Measurements from ENCODE around the gene FHDC1. TPM values are rescaled to one million over a fixed set of nuclear protein-coding genes. Genes with fewer than 3 reads are reported as not detected.

FHDC1 gene
- total RNA-seq, 2 donors from 2014 or later, result 0.10 TPM

DNA sequence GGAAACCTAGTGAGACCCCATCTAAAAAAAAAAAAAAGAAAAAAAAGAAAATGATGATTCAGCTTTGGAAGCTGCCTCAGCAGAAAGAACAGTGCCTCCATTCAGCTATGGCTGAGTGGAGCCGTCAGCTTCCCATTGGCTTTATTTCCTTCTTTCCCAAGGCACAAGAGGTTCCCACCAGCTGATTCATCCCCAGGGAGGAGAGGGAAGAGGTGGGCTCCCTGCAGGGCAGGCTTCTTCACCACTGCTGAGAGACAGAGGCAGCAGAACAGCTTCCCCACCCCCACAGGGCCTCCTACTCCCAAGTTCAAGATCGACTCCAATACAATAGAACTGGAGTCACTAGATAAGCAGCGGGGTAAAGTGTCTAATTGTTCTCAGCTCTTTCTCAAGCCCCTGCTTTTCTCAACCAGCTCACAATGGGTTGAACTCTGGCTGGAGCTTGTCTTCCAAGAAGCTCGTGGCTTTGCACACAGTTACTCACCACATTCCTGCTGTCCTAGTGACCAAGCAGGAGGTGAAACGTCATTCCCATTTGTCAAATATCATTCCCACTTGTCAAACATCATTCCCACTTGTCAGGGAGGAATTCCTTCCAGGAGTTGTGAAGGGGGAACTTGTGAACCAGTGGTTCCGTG, 47.8 kb downstream of the FHDC1 start:
- Mint-ChIP-seq H3K36me3 (ENCODE audit: low read depth) (no peaks in the 10 kb centered on the region), H3K27me3 (peaks cover 37% of the 10 kb centered on the region), H3K27ac (no peak overlapping the region), H3K4me1 (peaks cover 2% of the 10 kb centered on the region), H3K4me3 (no peak overlapping the region)
- DNase-seq (no peak), ATAC-seq (no peak)
- no peaks in the 10 kb centered on the region for H3K9me3 ChIP-seq (ENCODE audit: control insufficient read depth, low read length, poor library complexity, severe bottlenecking)

DNA sequence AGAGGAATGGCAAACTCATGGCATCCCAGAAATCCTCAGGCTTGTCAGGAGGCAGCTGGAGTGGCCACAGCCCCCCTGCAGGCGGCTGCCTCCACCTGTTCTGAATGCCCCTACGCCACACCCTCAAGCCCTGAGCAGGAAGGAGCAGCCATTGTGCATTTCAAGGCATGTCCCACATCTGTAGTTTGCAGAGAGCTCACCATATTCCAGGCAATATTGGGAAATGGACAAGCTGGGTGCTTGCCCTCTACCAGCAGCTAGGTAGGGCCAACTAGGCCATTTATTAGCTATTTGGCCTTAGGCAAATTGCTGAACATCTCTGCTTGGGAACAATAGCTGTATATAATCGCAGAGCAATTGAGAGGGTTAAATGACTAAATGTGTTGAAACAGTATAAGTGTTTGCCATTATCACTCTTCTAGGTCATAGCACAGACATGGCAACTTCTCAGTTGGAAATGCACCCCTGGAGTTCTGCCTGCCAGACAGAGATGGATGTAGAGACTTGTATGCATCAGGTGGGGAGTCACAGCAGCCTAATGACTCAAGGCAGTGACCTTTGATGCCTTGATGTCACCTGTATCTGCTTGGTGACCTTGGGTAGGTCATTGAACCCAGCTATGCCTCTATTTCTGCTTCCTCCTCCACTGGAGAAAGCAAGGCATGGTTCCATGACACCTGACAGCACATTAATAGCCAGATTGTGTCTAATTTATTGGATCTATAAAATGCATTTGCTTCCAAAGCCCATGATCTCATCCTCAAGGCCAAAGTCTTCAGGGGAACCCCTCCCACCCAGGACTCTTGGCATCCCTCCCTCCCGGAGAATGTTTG, 52.8 kb downstream of the FHDC1 start:
- no peak for ATAC-seq
- H3K9me3 ChIP-seq (ENCODE audit: control insufficient read depth, low read length, poor library complexity, severe bottlenecking), result no peaks in the 10 kb centered on the region
- Mint-ChIP-seq H3K36me3 (ENCODE audit: low read depth) (no peaks in the 10 kb centered on the region), H3K27ac (no peak overlapping the region), H3K27me3 (peaks cover 7% of the 10 kb centered on the region), H3K4me3 (no peak overlapping the region), H3K4me1 (peaks cover 2% of the 10 kb centered on the region)
- no peak for DNase-seq

DNA sequence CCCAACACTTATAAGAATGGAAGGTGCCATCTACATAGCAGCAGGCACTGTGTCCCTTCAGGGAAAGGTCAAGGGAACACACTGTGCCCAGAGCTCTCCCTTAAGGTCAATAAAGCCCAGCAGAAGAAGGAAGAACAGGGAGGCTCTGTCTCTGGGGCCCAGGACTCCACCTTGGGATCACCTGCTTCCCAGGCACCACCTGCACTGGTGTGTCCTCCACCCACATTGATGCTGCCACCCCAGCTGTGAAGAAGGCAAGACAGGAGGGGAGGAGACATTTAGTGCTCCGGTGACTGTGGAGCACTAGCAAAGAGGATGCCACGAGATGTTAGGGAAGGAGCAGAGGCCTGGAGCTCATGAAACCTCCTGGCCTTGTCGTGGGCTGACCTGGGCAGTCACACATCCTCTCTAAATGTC, 53.4 kb downstream of the FHDC1 start:
- ATAC-seq, result no peak
- Mint-ChIP-seq H3K4me1 (peaks cover 2% of the 10 kb centered on the region), H3K4me3 (no peak overlapping the region), H3K27me3 (peaks cover 9% of the 10 kb centered on the region), H3K27ac (no peak overlapping the region), H3K36me3 (ENCODE audit: low read depth) (no peaks in the 10 kb centered on the region)
- no peak for DNase-seq
- H3K9me3 ChIP-seq (ENCODE audit: control insufficient read depth, low read length, poor library complexity, severe bottlenecking), result no peaks in the 10 kb centered on the region

DNA sequence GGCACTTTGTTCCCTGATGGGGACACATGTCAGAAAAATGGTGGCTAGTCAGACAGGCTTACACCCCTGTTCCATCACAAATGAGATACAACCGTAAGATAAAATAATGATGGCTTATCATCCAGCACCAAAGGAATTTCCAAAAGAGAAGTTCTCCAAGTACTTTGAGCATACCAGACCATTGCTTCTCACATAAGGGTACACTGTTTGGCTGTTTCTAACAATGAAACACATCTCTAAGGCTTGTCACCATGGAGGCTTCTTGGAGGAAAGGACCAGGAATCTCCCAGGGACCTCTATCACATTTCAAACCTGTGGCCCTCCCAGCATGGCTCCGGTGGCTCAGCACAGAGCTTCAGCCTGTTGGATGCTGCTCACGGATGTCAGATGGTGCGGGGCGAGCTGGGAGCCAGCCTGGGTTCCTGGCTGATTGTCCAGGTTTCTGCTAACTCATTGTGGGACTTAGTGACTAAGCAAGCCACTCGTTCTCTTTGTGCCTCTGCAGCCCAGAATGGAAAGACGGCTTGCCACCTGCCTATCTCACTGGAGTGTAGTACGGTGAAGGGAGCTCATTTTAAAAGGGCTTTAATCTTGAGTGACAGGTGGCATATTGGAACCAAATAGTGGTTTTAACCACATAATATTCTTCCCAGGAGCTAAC, 54.5 kb downstream of the FHDC1 start:
- Mint-ChIP-seq H3K27ac (no peak overlapping the region), H3K4me3 (no peak overlapping the region), H3K4me1 (peaks cover 5% of the 10 kb centered on the region), H3K36me3 (ENCODE audit: low read depth) (no peaks in the 10 kb centered on the region), H3K27me3 (peaks cover 19% of the 10 kb centered on the region)
- DNase-seq (no peak), ATAC-seq (no peak)
- no peaks in the 10 kb centered on the region for H3K9me3 ChIP-seq (ENCODE audit: control insufficient read depth, low read length, poor library complexity, severe bottlenecking)

DNA sequence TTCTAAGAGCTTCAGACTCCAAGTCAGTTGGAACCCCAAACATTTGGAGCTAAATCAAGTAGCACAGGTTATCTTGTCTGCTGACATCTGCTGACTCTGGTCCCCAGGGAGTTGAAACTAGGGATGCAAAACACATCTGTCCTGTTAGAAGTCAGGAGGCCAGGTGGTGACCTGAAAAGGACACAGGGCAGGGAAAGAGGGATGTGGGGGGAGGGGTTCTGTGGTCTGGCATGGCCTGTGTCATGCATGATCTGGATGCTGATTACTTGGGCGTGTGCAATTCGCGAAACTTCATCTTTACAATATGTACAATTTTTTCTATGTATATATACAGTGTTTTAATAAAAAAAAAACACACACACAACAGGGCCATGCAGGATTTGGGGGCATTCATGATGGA, 55.3 kb downstream of the FHDC1 start:
- H3K27me3 Mint-ChIP-seq, result peaks cover 24% of the 10 kb centered on the region

DNA sequence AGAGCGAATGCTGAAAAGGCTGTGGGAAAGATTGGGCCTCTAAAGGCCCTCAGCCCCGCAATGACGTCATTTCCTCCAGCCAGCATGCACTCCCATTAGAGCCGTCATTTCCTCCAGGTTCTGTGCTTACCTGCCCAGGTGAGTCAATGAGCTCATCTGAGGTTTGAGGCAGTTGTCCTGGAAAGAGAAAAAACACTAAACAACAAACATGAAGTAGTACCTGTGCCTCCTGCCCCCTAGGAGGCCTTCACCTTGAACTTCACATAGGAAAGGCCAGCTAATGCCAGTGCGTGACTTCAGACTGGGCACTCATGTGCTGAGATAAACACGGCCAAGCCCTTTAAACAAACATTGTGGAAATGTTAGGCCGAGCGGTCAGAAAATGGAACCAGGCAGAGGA, 55.9 kb downstream of the FHDC1 start:
- ATAC-seq (no peak), DNase-seq (no peak)
- Mint-ChIP-seq H3K36me3 (ENCODE audit: low read depth) (peaks cover 2% of the 10 kb centered on the region), H3K27me3 (peaks cover 31% of the 10 kb centered on the region), H3K27ac (no peak overlapping the region), H3K4me1 (peaks cover 7% of the 10 kb centered on the region), H3K4me3 (no peak overlapping the region)
- H3K9me3 ChIP-seq (ENCODE audit: control insufficient read depth, low read length, poor library complexity, severe bottlenecking), result no peaks in the 10 kb centered on the region

More for the DNA sequence above, 55.3 kb downstream of the FHDC1 start:
- peaks cover 7% of the 10 kb centered on the region for H3K4me1 Mint-ChIP-seq
- no peak overlapping the region for H3K27ac Mint-ChIP-seq
- no peak overlapping the region for H3K4me3 Mint-ChIP-seq
- H3K36me3 Mint-ChIP-seq (ENCODE audit: low read depth), result peaks cover 2% of the 10 kb centered on the region
- ATAC-seq (no peak), DNase-seq (no peak)
- H3K9me3 ChIP-seq (ENCODE audit: control insufficient read depth, low read length, poor library complexity, severe bottlenecking), result no peaks in the 10 kb centered on the region

DNA sequence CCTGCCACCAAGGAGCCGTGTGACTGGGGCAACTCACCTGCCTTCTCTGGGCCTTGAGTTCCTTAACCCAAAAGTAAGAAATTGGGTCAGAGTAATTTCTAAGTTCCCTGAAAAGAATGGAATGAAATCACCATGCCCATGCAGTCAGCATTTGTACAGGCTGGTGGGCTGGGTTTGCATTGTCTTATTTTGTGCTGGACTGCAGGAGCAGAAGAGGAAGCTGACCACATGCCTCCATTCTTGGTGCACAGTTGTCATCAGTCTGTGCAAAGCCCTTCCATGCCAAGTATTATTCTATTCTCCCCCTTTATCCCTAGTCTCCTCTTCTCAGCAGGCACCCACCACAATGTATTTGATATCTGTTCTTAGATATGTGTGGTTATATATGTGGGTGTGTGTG, 56.3 kb downstream of the FHDC1 start:
- ATAC-seq, result no peak
- DNase-seq, result no peak
- peaks cover 7% of the 10 kb centered on the region for H3K4me1 Mint-ChIP-seq
- H3K36me3 Mint-ChIP-seq (ENCODE audit: low read depth), result peaks cover 2% of the 10 kb centered on the region
- H3K4me3 Mint-ChIP-seq, result no peak overlapping the region
- H3K27ac Mint-ChIP-seq, result no peak overlapping the region
- no peaks in the 10 kb centered on the region for H3K9me3 ChIP-seq (ENCODE audit: control insufficient read depth, low read length, poor library complexity, severe bottlenecking)
- peaks cover 32% of the 10 kb centered on the region for H3K27me3 Mint-ChIP-seq

DNA sequence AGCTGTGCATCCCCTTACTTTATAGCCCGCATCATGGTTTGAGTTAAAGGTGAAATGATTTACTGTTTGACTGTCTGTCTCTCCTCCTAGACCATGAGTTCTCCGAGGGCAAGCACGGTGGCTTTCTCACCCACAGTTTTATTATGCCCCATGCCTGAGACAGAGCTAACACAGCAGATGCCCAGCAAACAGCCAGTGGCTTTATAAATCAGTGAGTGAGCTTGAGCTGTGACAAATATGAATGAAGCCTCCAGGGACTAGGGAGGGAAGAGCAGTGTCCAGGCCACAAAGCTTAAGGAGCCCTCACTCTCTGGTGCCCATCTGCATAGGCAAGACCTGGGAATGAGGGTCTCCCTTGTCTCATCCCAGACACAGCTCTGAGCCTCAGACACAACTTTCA, 57.9 kb downstream of the FHDC1 start:
- Mint-ChIP-seq H3K36me3 (ENCODE audit: low read depth) (peaks cover 2% of the 10 kb centered on the region), H3K4me3 (no peak overlapping the region), H3K27me3 (peaks cover 36% of the 10 kb centered on the region), H3K27ac (no peak overlapping the region), H3K4me1 (peaks cover 8% of the 10 kb centered on the region)
- ATAC-seq, result no peak
- DNase-seq, result no peak
- H3K9me3 ChIP-seq (ENCODE audit: control insufficient read depth, low read length, poor library complexity, severe bottlenecking), result no peaks in the 10 kb centered on the region

DNA sequence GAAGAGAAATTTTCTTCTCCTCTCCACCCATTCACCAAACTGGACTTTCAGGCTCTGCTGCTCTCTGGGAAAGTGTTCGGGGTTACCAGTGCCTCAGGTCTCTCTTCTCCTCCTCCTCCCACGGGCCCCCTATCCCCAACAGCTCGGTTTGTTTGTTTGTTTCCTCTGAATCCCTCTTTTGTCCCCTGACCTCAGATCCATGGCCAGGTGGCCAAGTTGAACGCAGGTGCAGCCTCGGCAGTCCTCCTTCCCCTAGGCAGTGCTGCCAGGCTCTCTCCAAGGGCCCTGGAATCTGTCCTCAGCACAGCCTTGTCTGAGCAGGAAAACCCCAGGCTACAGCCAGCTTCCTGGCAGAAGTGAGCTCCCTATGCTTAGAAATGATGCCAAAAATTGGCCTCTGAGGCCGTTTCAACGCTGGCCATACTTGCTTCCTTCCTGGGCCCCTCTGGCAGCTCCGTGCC, 60.0 kb downstream of the FHDC1 start:
- peaks cover 10% of the 10 kb centered on the region for H3K4me1 Mint-ChIP-seq
- ATAC-seq (no peak), DNase-seq (no peak)
- peaks cover 2% of the 10 kb centered on the region for H3K36me3 Mint-ChIP-seq (ENCODE audit: low read depth)
- no peak overlapping the region for H3K27ac Mint-ChIP-seq
- no peaks in the 10 kb centered on the region for H3K9me3 ChIP-seq (ENCODE audit: control insufficient read depth, low read length, poor library complexity, severe bottlenecking)
- H3K4me3 Mint-ChIP-seq, result no peak overlapping the region
- H3K27me3 Mint-ChIP-seq, result peaks cover 43% of the 10 kb centered on the region

DNA sequence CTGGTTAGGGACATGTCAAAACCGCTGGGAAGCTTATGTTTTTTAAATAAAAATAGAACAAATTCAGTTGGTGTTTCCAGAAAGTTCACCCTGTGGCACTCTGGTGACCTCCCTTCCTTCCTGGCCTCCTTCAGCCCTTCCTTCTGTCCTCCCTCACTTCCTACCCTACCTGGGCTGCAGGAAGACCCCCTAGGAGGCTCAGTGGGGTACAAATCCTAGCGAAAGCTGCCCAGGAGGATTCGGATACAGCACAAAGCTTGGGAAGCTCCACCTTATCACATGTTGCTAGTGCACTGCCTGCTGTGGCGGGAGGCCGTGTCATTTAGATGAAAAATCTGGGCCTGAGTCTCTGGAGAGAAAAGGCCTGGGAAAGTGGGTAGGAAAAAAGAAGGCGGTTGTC, 60.5 kb downstream of the FHDC1 start:
- no peak for DNase-seq
- H3K4me1 Mint-ChIP-seq, result peaks cover 10% of the 10 kb centered on the region
- no peak for ATAC-seq

DNA sequence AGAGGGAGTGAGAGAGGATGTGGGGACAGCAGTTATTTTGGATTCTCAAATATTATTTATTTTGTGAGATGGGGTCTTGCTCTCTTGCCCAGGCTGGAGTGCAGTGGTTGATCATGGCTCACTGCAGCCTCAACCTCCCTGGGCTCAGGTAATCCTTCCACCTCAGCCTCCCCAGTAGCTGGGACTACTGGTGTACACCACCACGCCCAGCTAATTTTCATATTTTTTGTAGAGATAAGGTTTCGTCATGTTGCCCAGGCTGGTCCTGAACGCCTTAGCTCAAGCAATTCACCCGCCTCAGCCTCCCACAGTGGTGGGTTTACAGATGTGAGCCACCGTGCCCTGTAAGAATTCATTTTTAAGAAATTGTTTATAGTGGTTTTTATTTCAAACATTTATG, 61.2 kb downstream of the FHDC1 start:
- no peaks in the 10 kb centered on the region for H3K9me3 ChIP-seq (ENCODE audit: control insufficient read depth, low read length, poor library complexity, severe bottlenecking)
- DNase-seq (no peak), ATAC-seq (no peak)
- H3K27ac Mint-ChIP-seq, result no peak overlapping the region
- H3K4me3 Mint-ChIP-seq, result no peak overlapping the region
- peaks cover 5% of the 10 kb centered on the region for H3K36me3 Mint-ChIP-seq (ENCODE audit: low read depth)
- H3K27me3 Mint-ChIP-seq, result peaks cover 54% of the 10 kb centered on the region
- H3K4me1 Mint-ChIP-seq, result peaks cover 14% of the 10 kb centered on the region

More for the DNA sequence above, 60.5 kb downstream of the FHDC1 start:
- Mint-ChIP-seq H3K27me3 (peaks cover 48% of the 10 kb centered on the region), H3K27ac (no peak overlapping the region), H3K36me3 (ENCODE audit: low read depth) (peaks cover 2% of the 10 kb centered on the region), H3K4me3 (no peak overlapping the region)
- no peaks in the 10 kb centered on the region for H3K9me3 ChIP-seq (ENCODE audit: control insufficient read depth, low read length, poor library complexity, severe bottlenecking)

DNA sequence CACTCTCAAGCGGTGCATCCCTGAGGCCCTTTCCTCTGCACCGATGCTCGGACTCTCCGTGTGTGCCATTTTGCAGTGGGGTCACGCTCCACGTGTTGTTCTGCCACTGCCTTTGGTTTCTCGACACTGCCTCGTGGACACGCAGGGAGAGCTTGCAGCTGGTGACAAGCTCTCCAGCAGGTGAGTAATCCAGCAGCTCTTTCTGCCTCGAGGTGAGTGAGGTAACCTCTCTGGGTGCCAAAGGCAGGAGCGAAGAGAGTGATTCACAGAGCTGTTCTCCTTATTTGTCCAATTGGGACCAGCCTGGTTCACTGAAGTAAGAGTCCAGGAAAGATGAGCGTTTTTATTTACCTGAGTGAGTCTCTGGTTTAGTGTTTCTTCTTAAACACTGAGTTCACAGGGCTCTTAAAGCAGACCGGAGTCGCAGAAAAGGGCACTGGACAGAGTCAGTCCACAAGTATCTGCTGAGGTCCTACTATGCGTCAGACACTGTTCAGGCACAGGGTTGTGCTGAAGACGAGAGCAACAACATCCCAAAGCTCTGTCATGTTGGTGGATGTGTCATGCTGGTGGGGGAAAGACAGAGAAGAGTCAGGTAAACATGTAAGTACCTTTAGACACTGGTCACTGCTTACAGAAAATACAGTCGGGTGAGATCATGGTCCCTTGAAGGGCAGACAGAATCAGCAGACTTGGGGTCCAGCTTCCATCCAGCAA, 61.8 kb downstream of the FHDC1 start:
- Mint-ChIP-seq H3K27me3 (peaks cover 58% of the 10 kb centered on the region), H3K27ac (no peak overlapping the region), H3K36me3 (ENCODE audit: low read depth) (peaks cover 5% of the 10 kb centered on the region), H3K4me3 (no peak overlapping the region), H3K4me1 (peaks cover 14% of the 10 kb centered on the region)
- DNase-seq, result no peak
- no peaks in the 10 kb centered on the region for H3K9me3 ChIP-seq (ENCODE audit: control insufficient read depth, low read length, poor library complexity, severe bottlenecking)
- no peak for ATAC-seq

DNA sequence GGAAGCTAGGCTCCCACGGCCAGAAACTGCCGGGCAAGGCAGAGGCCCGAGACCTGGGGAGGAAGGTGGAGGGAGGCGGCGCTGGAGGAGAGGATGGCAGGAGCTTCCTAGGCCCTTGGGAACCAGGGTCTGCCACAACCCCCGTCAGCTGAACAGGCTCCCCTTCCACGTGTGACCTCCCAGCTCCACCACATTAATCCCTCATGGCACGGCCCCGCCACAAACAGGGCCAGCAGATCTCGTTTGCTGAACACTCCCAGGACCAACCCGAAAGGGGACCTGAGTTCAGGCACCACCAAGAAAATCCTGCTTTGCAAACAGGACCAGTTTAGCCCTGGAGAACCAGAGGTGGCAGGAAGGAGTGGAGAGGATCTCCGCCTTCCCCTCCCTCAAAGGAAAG, 62.7 kb downstream of the FHDC1 start:
- H3K4me1 Mint-ChIP-seq, result peaks cover 14% of the 10 kb centered on the region
- no peak for DNase-seq
- ATAC-seq, result no peak
- no peaks in the 10 kb centered on the region for H3K9me3 ChIP-seq (ENCODE audit: control insufficient read depth, low read length, poor library complexity, severe bottlenecking)
- no peak overlapping the region for H3K4me3 Mint-ChIP-seq
- peaks cover 62% of the 10 kb centered on the region for H3K27me3 Mint-ChIP-seq
- H3K36me3 Mint-ChIP-seq (ENCODE audit: low read depth), result peaks cover 5% of the 10 kb centered on the region
- no peak overlapping the region for H3K27ac Mint-ChIP-seq

Data from T-helper 17 cell (primary cell).